HepG2 (cell line): ENCODE data around the gene RPS19. TPM values are rescaled to one million over a fixed set of nuclear protein-coding genes. Genes with fewer than 3 reads are reported as not detected.

Experiments
- ATAC-seq: fragments of 200-7000 bp; cut with Tn5 transposase; 3 replicates; pipeline ENCODE4 v1.9.1; 2020; ENCODE audit warnings: mild to moderate bottlenecking, moderate library complexity
- BruUV-seq: library from RNA; stranded (reverse); fragments of 400-500 nt; replicated peaks from 2 replicates; lab custom pipeline; 2021; lab: Mats Ljungman, UMichigan
- CTCF ChIA-PET: fragments of 300-600 bp; formaldehyde crosslinking; extraction: SDS; loops from one replicate; lab custom pipeline; 2021; ENCODE audit warnings: low total read pairs, inconsistent platforms, low intra/inter-chr PET ratio; lab: Yijun Ruan, JAX
- POLR2A ChIA-PET: fragments of 350-600 bp; sonication (Branson Sonifier 250); formaldehyde crosslinking; loops from one replicate; lab custom pipeline; 2020; ENCODE audit warnings: antibody characterized with exemption, inconsistent platforms; lab: Yijun Ruan, JAX
- DNase-seq: peaks from one replicate; pipeline ENCODE4 v3.0.0-alpha.2; 2015; ENCODE audit warnings: low spot score
- FAIRE-seq: peaks from 3 replicates; lab custom pipeline; 2011; peaks lifted over from hg19 to GRCh38; lab: Jason Lieb, UNC
- H2AFZ ChIP-seq: one replicate; pipeline ENCODE4 v1.6.1; 2011; ENCODE audit warnings: low read length, inconsistent platforms
- H3K27ac ChIP-seq: fragments of 300-600 bp; 3 replicates; pipeline ENCODE4 v1.8.0; 2011; ENCODE audit warnings: mixed run types, mild to moderate bottlenecking, mixed read lengths, low read length, inconsistent platforms; ENCODE audit not compliant: insufficient read depth; ENCODE audit errors: extremely low read length
- H3K27me3 ChIP-seq, 2 experiments: fragments of 200-600 bp in 1 of 2; 2 replicates in 1 of 2; 3 replicates in 1 of 2; pipeline versions ENCODE4 v1.6.0 to v1.8.0; 2011; ENCODE audit warnings: low read length in 2 of 2, mild to moderate bottlenecking in 2 of 2, moderate library complexity in 2 of 2, inconsistent platforms in 1 of 2; ENCODE audit not compliant: insufficient read depth in 2 of 2, control insufficient read depth in 1 of 2
- H3K36me3 ChIP-seq, 2 experiments: fragments of 200-600 bp in 1 of 2; replicated peaks in 1 of 2; 2 replicates in 1 of 2; 3 replicates in 1 of 2; pipeline versions ENCODE4 v1.5.1 to v1.8.0; 2011; ENCODE audit warnings: low read length in 2 of 2, inconsistent platforms in 1 of 2; ENCODE audit not compliant: insufficient read depth in 2 of 2, control insufficient read depth in 1 of 2
- H3K4me1 ChIP-seq: 2 replicates; pipeline ENCODE4 v1.5.1; 2012; ENCODE audit warnings: low read length, inconsistent platforms; ENCODE audit not compliant: insufficient read depth
- H3K4me2 ChIP-seq: 2 replicates; pipeline ENCODE4 v1.6.0; 2011; ENCODE audit warnings: low read depth, low read length, inconsistent platforms
- H3K4me3 ChIP-seq, 3 experiments: fragments of 200-600 bp in 1 of 3; sonication (generic), shearing (Covaris generic) in 1 of 3; replicated peaks in 1 of 3; 2 replicates each; pipeline ENCODE4 v1.5.1; 2011 to 2016; ENCODE audit warnings: low read length in 3 of 3, inconsistent platforms in 2 of 3, low read depth in 2 of 3, mild to moderate bottlenecking in 2 of 3, control low read depth in 1 of 3, mixed read lengths in 1 of 3; ENCODE audit not compliant: insufficient read depth in 1 of 3
- H3K79me2 ChIP-seq: one replicate; pipeline ENCODE4 v1.6.1; 2011; ENCODE audit warnings: low read length, inconsistent platforms; ENCODE audit not compliant: insufficient read depth
- H3K9ac ChIP-seq: 2 replicates; pipeline ENCODE4 v1.6.0; 2011; ENCODE audit warnings: mild to moderate bottlenecking, low read depth, low read length, inconsistent platforms; ENCODE audit not compliant: insufficient read depth
- H3K9me3 ChIP-seq: 2 replicates; pipeline ENCODE4 v1.5.1; 2012; ENCODE audit warnings: mild to moderate bottlenecking, low read length
- H4K20me1 ChIP-seq: 2 replicates; pipeline ENCODE4 v1.6.0; 2011; ENCODE audit warnings: inconsistent platforms, mild to moderate bottlenecking, low read length, moderate library complexity; ENCODE audit not compliant: insufficient read depth
- AGO2 ChIP-seq: fragments of 200-400 bp; formaldehyde crosslinking; optimal IDR thresholded peaks from 2 replicates; pipeline ENCODE3; 2017; ENCODE audit warnings: mild to moderate bottlenecking, low read depth, low read length, moderate library complexity
- AHR ChIP-seq: IDR thresholded peaks from 2 replicates; pipeline ENCODE4 v1.6.1; 2018; ENCODE audit warnings: missing genetic modification reagents, missing compliant biosample characterization
- ETV5 ChIP-seq: IDR thresholded peaks from 2 replicates; pipeline ENCODE4 v1.6.1; 2018; ENCODE audit warnings: missing biosample characterization, missing genetic modification reagents, inconsistent platforms, borderline replicate concordance
- IKZF5 ChIP-seq: IDR thresholded peaks from 2 replicates; pipeline ENCODE4 v1.6.1; 2018; ENCODE audit warnings: missing genetic modification reagents, mild to moderate bottlenecking, missing compliant biosample characterization
- IRF2 ChIP-seq: IDR thresholded peaks from 2 replicates; pipeline ENCODE4 v1.6.1; 2018; ENCODE audit warnings: missing genetic modification reagents, missing compliant biosample characterization
- KLF16 ChIP-seq, 2 experiments: sonication (generic) in 1 of 2; formaldehyde crosslinking in 1 of 2; IDR thresholded peaks; 2 replicates each; pipeline versions ENCODE4 v1.6.1 to v1.8.0; 2016 to 2023; ENCODE audit warnings: missing genetic modification reagents in 2 of 2, missing compliant biosample characterization in 1 of 2
- PAX8 ChIP-seq: sonication (generic); formaldehyde crosslinking; IDR thresholded peaks from 2 replicates; pipeline ENCODE4 v1.8.0; 2022; ENCODE audit warnings: mild to moderate bottlenecking, missing genetic modification reagents, borderline replicate concordance
- RBFOX2 ChIP-seq: fragments of 200-400 bp; formaldehyde crosslinking; IDR thresholded peaks from 2 replicates; pipeline ENCODE4 v1.6.1; 2017; ENCODE audit warnings: low read depth, mild to moderate bottlenecking, low read length
- SMARCC2 ChIP-seq: fragments of 450-650 bp; IDR thresholded peaks from 2 replicates; pipeline ENCODE4 v1.6.1; 2017; ENCODE audit warnings: antibody characterized with exemption, mild to moderate bottlenecking
- U2AF1 ChIP-seq: fragments of 200-400 bp; formaldehyde crosslinking; optimal IDR thresholded peaks from 2 replicates; pipeline ENCODE3; 2017; ENCODE audit warnings: mild to moderate bottlenecking, low read depth, low read length
- ZBTB7A ChIP-seq: sonication (generic); formaldehyde crosslinking; IDR thresholded peaks from 2 replicates; pipeline ENCODE4 v1.8.0; 2022; ENCODE audit warnings: mild to moderate bottlenecking, missing genetic modification reagents
- ZFP36L1 ChIP-seq: sonication (generic); formaldehyde crosslinking; IDR thresholded peaks from 2 replicates; pipeline ENCODE4 v1.8.0; 2022; ENCODE audit warnings: mild to moderate bottlenecking, missing genetic modification reagents, moderate library complexity
- ZNF331 ChIP-seq: sonication (generic); formaldehyde crosslinking; IDR thresholded peaks from 2 replicates; pipeline ENCODE4 v1.4.0; 2020; ENCODE audit warnings: missing genetic modification reagents
- WGBS: methylation state at CpG from one replicate; pipeline ENCODE4 v1.1.6; 2017; ENCODE audit warnings: low lambda C conversion rate; 5-methylcytosine and 5-hydroxymethylcytosine counted together
- in situ Hi-C: cut with HindIII; loops from 2 replicates; pipeline ENCODE4 v1.10.0; 2017; ENCODE audit warnings: low pct_unique_long_range_greater_than_20kb; ENCODE audit not compliant: extremely low pct_ligation_motif_present
- intact Hi-C: fragments of 100-400 bp; cut with micrococcal nuclease; formaldehyde crosslinking; loops from one replicate; pipeline ENCODE4 v1.10.0; 2022; ENCODE audit not compliant: unreplicated experiment
- polyA plus RNA-seq, 8 experiments: library from polyadenylated mRNA; depleted of rRNA in 3 of 8; stranded (reverse) in 7 of 8; unstranded in 1 of 8; fragments of >200 nt; fragmentation: Illumina TruSeq in 4 of 8; extraction: Trizol in 4 of 8; gene quantifications; 2 replicates each; pipeline versions ENCODE4 v1.2.1 to v1.2.3, GENCODE V29; 2011 to 2016; ENCODE audit warnings: low read depth in 4 of 8, missing spikeins in 1 of 8, mixed read lengths in 1 of 8; ENCODE audit not compliant: insufficient read depth in 1 of 8
- total RNA-seq, 5 experiments: library from RNA; depleted of rRNA; stranded (reverse); fragments of >200 nt; fragmentation: Illumina TruSeq; extraction: Trizol; gene quantifications; 2 replicates each; pipeline ENCODE4 v1.2.3, GENCODE V29; 2016; ENCODE audit warnings: low read depth in 1 of 5
- TF ChIP-seq, protein P1 (sequence below): sonication (generic); formaldehyde crosslinking; IDR thresholded peaks from 2 replicates; pipeline ENCODE4 v1.8.0; 2022; ENCODE audit warnings: mild to moderate bottlenecking, missing genetic modification reagents, borderline replicate concordance
- TF ChIP-seq, protein P2 (sequence below): sonication (generic); formaldehyde crosslinking; IDR thresholded peaks from 2 replicates; pipeline ENCODE4 v1.4.0; 2020; ENCODE audit warnings: missing genetic modification reagents

The RPS19 gene
- total and polyA plus RNA-seq, 2 of the 13 experiments (the other 11 are each of a cell fraction or from before 2014, with no cell fraction given) = 1,983 to 4,758 TPM

DNA sequence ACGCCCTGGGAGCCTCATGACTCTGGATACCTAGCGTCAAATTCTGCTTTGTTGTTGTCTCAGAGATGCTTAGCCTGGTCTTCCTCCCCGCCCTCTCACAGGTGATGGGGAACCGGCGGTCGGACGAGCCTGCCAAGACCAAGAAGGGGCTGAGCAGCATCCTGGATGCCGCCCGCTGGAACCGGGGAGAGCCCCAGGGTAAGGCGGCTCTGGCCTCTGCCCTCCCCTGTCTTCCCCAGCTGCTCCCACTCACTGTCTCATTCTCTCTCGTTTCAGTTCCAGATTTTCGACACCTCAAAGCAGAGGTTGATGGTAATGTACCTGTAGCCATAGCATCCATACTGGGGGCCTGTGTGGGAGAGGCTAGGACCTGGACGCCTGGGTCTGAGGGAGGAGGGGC lies 34.3 kb downstream of the RPS19 start (continued):
- TF ChIP-seq ZBTB7A (CRISPR knock-in tag) = no peak
- TF ChIP-seq, protein P1, sequence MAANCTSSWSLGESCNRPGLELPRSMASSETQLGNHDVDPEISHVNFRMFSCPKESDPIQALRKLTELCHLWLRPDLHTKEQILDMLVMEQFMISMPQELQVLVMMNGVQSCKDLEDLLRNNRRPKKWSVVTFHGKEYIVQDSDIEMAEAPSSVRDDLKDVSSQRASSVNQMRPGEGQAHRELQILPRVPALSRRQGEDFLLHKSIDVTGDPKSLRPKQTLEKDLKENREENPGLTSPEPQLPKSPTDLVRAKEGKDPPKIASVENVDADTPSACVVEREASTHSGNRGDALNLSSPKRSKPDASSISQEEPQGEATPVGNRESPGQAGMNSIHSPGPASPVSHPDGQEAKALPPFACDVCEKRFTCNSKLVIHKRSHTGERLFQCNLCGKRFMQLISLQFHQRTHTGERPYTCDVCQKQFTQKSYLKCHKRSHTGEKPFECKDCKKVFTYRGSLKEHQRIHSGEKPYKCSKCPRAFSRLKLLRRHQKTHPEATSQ (CRISPR knock-in tag) = no peak
- no peak for TF ChIP-seq ETV5 (CRISPR knock-in tag)
- no peak for TF ChIP-seq U2AF1
- no peak for TF ChIP-seq ZNF331 (CRISPR knock-in tag)
- TF ChIP-seq, protein P2, sequence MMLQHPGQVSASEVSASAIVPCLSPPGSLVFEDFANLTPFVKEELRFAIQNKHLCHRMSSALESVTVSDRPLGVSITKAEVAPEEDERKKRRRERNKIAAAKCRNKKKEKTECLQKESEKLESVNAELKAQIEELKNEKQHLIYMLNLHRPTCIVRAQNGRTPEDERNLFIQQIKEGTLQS (CRISPR knock-in tag) = no peak
- no peak for TF ChIP-seq ZFP36L1
- TF ChIP-seq, all 625 proteins: peak for 0

- H3K4me1 ChIP-seq = peaks cover 5% of the 10 kb centered on the region
- no peaks in the 10 kb centered on the region for H4K20me1 ChIP-seq
- FAIRE-seq (no peak), ATAC-seq (peak; percentile 54), DNase-seq (no peak)
- H3K27ac ChIP-seq = no peak overlapping the region
- BruUV-seq = no TSS peak
- 95% methylated on average over 15 of the region's 19 CpGs for whole genome bisulfite sequencing
- H3K9ac ChIP-seq = no peak overlapping the region
- H3K27me3 ChIP-seq = no peaks in the 10 kb centered on the region
- no peak overlapping the region for H3K4me2 ChIP-seq
- no peaks in the 10 kb centered on the region for H3K79me2 ChIP-seq
- ChIA-PET POLR2A (no interaction called here), CTCF (no interaction called here)
- intact Hi-C loops = no loop called here
- in situ Hi-C loops = no loop called here
- TF ChIP-seq SMARCC2 = no peak
- TF ChIP-seq PAX8 = no peak
- peak; percentile 47 for TF ChIP-seq RBFOX2
- TF ChIP-seq AHR = no peak
- TF ChIP-seq AGO2 = peak; percentile 47
- no peak for TF ChIP-seq IKZF5 (CRISPR knock-in tag)
- TF ChIP-seq IRF2 = no peak
- no peak for TF ChIP-seq KLF16 (CRISPR knock-in tag; IDR thresholded peaks at IDR 0.05)
- H3K9me3 ChIP-seq = no peaks in the 10 kb centered on the region
- peaks cover 20 to 31% of the 10 kb centered on the region in 2 experiments for H3K36me3 ChIP-seq
- no peak overlapping the region for H2AFZ ChIP-seq
- H3K4me3 ChIP-seq = no peak overlapping the region
Observed at GRCh38 chr19:41895745-41896580, 35.9 kb downstream of the RPS19 start.
